Fibroblast of lung (primary cell): ENCODE results near the gene JUND. TPM values are rescaled to one million over a fixed set of nuclear protein-coding genes. Genes with fewer than 3 reads are reported as not detected.

Experiments used
- DNase-seq, 2 donors: peaks; one replicate each; pipeline versions ENCODE4 v3.0.0 to v3.0.0-alpha.2; 2010; ENCODE audit warnings: low read depth in 2 of 2
- H2AFZ ChIP-seq: 2 replicates; pipeline ENCODE4 v1.5.1; 2012; ENCODE audit warnings: low read length, control low read depth, inconsistent platforms
- H3K27ac ChIP-seq: 2 replicates; pipeline ENCODE4 v1.5.1; 2011; ENCODE audit warnings: low read length, control low read depth; ENCODE audit not compliant: insufficient read depth
- H3K27me3 ChIP-seq: 2 replicates; pipeline ENCODE4 v1.5.1; 2011; ENCODE audit warnings: mild to moderate bottlenecking, low read length; ENCODE audit not compliant: control insufficient read depth, insufficient read depth
- H3K36me3 ChIP-seq: 2 replicates; pipeline ENCODE4 v1.5.1; 2011; ENCODE audit warnings: low read length; ENCODE audit not compliant: control insufficient read depth, insufficient read depth
- H3K4me1 ChIP-seq: 2 replicates; pipeline ENCODE4 v1.5.1; 2011; ENCODE audit warnings: low read length; ENCODE audit not compliant: control insufficient read depth, insufficient read depth; ENCODE audit errors: extremely low read depth
- H3K4me2 ChIP-seq: 2 replicates; pipeline ENCODE4 v1.5.1; 2011; ENCODE audit warnings: low read length, control low read depth; ENCODE audit not compliant: insufficient read depth; ENCODE audit errors: extremely low read depth
- H3K4me3 ChIP-seq, 4 experiments: fragments of 200-600 bp in 1 of 4; sonication (generic) in 1 of 4; replicated peaks in 1 of 4; 2 replicates each; pipeline ENCODE4 v1.5.1; 2011 to 2016; ENCODE audit warnings: low read length in 4 of 4, low read depth in 3 of 4, mild to moderate bottlenecking in 3 of 4, control low read depth in 2 of 4, inconsistent platforms in 1 of 4, mixed read lengths in 1 of 4; ENCODE audit not compliant: insufficient read depth in 1 of 4; ENCODE audit errors: control extremely low read depth in 1 of 4
- H3K79me2 ChIP-seq: 2 replicates; pipeline ENCODE4 v1.5.1; 2012; ENCODE audit warnings: mild to moderate bottlenecking, low read length, inconsistent platforms; ENCODE audit not compliant: control insufficient read depth, insufficient read depth
- H3K9ac ChIP-seq: 2 replicates; pipeline ENCODE4 v1.5.1; 2011; ENCODE audit warnings: mild to moderate bottlenecking, low read length, control low read depth; ENCODE audit not compliant: insufficient read depth
- H3K9me3 ChIP-seq: 2 replicates; pipeline ENCODE4 v1.5.1; 2012; ENCODE audit warnings: low read depth, low read length; ENCODE audit not compliant: control insufficient read depth, insufficient read depth
- H4K20me1 ChIP-seq: 2 replicates; pipeline ENCODE4 v1.5.1; 2011; ENCODE audit warnings: low read length; ENCODE audit not compliant: control insufficient read depth, insufficient read depth; ENCODE audit errors: extremely low read depth
- EZH2 ChIP-seq: IDR thresholded peaks from 2 replicates; pipeline ENCODE4 v1.5.1; 2012; ENCODE audit warnings: low read length, control low read depth, mild to moderate bottlenecking; ENCODE audit errors: missing control alignments
- polyA plus RNA-seq, 2 donors: library from polyadenylated mRNA; depleted of rRNA in 1 of 2; stranded (reverse) in 1 of 2; unstranded in 1 of 2; fragments of >200 nt; gene quantifications; 2 replicates each; pipeline ENCODE4 v1.2.1, GENCODE V29; 2011 to 2012; ENCODE audit warnings: missing spikeins in 1 of 2
- total RNA-seq: library from RNA; depleted of rRNA; stranded (reverse); fragments of >200 nt; gene quantifications from 2 replicates; pipeline ENCODE4 v1.2.1, GENCODE V29; 2014
- TF ChIP-seq, protein P1 (sequence below), 2 donors: IDR thresholded peaks in 1 of 2; conservative IDR thresholded peaks in 1 of 2; 1 replicate in 1 of 2; 2 replicates in 1 of 2; pipeline ENCODE4 v1.5.1; 2011 to 2012; ENCODE audit warnings: low read length in 2 of 2, control low read depth in 1 of 2, inconsistent platforms in 1 of 2, low read depth in 1 of 2, mild to moderate bottlenecking in 1 of 2

JUND gene
- total and polyA plus RNA-seq, 2 donors (not counting 1 experiment from before 2014, with no cell fraction given) = 65.8 to 166 TPM

DNA sequence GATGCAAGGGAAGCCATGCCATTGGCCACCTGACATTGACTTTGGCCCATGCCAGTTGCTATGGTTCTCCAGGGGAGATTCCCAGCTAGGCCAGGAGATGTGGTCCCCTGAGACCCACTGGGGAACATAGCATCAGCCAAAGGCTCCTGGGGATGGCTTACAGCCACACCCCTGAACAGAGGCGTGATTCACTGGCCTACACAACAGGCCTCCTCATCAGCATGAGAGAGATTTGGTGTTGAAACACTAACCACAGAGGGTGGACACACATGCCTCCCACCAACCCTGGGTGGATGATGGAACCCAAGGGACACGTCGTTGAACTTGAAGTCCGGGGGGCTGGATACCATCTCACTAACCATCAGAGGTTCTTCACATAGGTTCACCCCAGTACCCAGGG, 21.5 kb downstream of the JUND start:
- no peak for TF ChIP-seq EZH2
- TF ChIP-seq, protein P1, sequence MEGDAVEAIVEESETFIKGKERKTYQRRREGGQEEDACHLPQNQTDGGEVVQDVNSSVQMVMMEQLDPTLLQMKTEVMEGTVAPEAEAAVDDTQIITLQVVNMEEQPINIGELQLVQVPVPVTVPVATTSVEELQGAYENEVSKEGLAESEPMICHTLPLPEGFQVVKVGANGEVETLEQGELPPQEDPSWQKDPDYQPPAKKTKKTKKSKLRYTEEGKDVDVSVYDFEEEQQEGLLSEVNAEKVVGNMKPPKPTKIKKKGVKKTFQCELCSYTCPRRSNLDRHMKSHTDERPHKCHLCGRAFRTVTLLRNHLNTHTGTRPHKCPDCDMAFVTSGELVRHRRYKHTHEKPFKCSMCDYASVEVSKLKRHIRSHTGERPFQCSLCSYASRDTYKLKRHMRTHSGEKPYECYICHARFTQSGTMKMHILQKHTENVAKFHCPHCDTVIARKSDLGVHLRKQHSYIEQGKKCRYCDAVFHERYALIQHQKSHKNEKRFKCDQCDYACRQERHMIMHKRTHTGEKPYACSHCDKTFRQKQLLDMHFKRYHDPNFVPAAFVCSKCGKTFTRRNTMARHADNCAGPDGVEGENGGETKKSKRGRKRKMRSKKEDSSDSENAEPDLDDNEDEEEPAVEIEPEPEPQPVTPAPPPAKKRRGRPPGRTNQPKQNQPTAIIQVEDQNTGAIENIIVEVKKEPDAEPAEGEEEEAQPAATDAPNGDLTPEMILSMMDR (conservative IDR thresholded peaks at IDR 0.05 in 1 of 2, IDR thresholded peaks at IDR 0.05 in 1 of 2; ENCODE audit: low read depth in 1 of 2, low read length in 2 of 2) = no peak
- DNase-seq = no peak
- H3K27me3 ChIP-seq = peaks cover 7% of the 10 kb centered on the region
- H2AFZ ChIP-seq = no peak overlapping the region
- H3K4me2 ChIP-seq = no peak overlapping the region
- no peaks in the 10 kb centered on the region for H4K20me1 ChIP-seq
- H3K36me3 ChIP-seq = peaks cover 4% of the 10 kb centered on the region
- no peak overlapping the region for H3K27ac ChIP-seq
- no peaks in the 10 kb centered on the region for H3K9me3 ChIP-seq
- no peaks in the 10 kb centered on the region for H3K79me2 ChIP-seq
- no peaks in the 10 kb centered on the region for H3K4me1 ChIP-seq
- H3K4me3 ChIP-seq = no peak overlapping the region
- H3K9ac ChIP-seq = no peak overlapping the region

DNA sequence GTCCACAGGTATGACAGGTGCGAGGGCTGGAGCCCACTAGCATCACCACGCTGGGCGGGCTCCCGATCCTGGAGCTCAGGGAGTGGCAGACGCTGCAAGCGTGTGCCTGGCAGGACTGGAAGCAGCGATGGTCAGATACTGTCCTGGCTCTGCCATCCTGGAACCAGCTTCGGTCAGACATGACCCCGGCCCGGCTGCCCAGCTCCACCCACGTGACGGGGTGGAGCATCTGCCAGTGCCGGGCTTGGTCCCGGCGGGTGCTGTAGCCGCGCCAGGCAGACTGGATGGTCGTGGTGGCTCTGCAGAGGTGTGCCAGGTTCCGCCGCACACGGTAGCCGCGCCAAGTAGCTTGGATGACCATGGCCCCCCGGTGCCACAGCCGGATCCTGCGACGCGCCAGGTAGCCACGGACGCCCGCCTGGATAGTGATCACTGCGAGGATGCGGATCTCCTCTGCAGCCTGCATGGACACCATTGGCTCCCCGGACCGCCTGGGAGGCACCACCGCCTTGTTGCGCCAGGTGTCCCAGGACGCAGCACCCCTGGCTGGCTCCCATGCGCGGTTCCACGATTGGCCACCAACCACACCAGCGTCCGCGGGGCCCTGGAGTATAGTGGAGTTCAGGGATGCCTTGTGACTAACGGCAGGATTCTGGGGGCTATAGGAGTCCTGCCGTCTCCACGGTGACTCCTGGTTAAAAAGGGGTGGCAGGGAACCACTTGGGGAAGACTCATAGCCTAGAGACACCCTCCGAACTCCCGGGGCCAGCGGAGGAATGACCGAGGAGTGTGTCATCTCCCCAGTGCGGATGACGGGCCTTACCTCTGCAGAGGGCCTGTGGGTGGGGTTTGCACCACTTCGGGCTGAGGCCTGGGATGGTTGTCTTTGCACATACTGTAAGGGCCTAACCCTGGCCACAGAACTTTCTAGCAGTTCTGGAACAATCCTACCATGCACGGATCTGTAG, 23.6 kb downstream of the JUND start:
- Histone ChIP-seq H3K4me1 (no peaks in the 10 kb centered on the region), H2AFZ (no peak overlapping the region), H3K4me3 (no peak overlapping the region), H3K9me3 (no peaks in the 10 kb centered on the region), H3K27ac (no peak overlapping the region), H3K27me3 (peaks cover 13% of the 10 kb centered on the region), H3K4me2 (no peak overlapping the region), H3K36me3 (no peaks in the 10 kb centered on the region), H4K20me1 (no peaks in the 10 kb centered on the region), H3K79me2 (no peaks in the 10 kb centered on the region), H3K9ac (no peak overlapping the region)
- DNase-seq = no peak
- TF ChIP-seq EZH2 = no peak
- TF ChIP-seq, protein P1 (conservative IDR thresholded peaks at IDR 0.05 in 1 of 2, IDR thresholded peaks at IDR 0.05 in 1 of 2; ENCODE audit: low read depth in 1 of 2, low read length in 2 of 2) = no peak

DNA sequence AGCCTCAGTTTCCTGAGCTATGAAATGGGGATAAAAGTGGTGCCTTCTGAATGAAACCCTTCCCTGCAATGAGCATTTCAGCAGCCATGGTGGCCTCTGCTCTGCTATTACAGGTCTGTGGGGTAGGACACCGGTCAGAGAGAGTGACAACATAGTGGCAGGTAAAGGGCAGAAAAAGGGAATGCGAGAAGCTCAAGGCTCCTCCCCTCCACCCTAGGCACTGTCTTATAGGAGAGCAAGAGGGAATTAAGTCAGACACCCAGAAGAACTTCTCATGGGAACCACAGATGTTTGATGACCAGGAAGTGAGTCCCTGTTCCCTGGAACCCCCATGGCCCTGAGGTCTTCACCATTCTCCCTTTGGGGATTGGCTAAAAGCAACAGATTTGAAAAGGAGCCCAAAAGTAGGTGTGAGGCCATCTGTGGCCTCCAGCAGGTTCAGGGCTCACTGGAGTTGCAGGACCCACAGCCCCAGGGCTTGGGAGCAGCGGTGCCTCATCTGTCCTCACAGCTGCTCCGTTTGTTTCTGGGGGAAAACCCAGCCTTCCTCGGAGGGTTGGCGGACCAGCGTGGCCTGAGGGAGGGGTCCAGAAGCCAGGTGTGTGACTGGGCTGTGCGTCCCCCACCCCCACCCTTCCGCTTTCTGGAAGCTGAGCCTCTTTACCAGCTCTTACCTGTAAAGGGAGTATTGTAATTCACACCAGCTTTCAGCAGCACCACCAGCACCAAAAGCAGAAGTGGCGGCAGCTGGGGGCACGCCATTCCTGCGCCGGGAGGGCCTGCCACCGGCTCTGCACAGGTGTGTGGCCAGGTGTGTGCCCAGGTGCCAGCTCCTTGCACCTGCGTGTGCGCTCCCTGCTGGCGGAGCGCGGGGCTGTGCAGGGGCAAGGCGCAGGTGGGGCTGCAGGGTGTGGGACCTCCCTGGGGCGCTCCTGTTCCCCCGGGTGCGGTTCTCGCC, 26.6 kb downstream of the JUND start:
- Histone ChIP-seq H3K4me1 (no peaks in the 10 kb centered on the region), H2AFZ (no peak overlapping the region), H3K4me2 (no peak overlapping the region), H3K27ac (no peak overlapping the region), H3K9ac (no peak overlapping the region), H3K79me2 (no peaks in the 10 kb centered on the region), H3K36me3 (no peaks in the 10 kb centered on the region), H3K9me3 (no peaks in the 10 kb centered on the region), H3K27me3 (peaks cover 13% of the 10 kb centered on the region), H4K20me1 (no peaks in the 10 kb centered on the region), H3K4me3 (no peak overlapping the region)
- DNase-seq = no peak
- TF ChIP-seq, protein P1 (conservative IDR thresholded peaks at IDR 0.05 in 1 of 2, IDR thresholded peaks at IDR 0.05 in 1 of 2; ENCODE audit: low read depth in 1 of 2, low read length in 2 of 2) = no peak
- no peak for TF ChIP-seq EZH2
